Activated CD4-positive, alpha-beta T cell treated with anti-CD3 and anti-CD28 coated beads, Interleukin-2, amount 50 U/mL, for 16 hours (primary cell): ENCODE results near the gene UBL4A.

Experiments
- DNase-seq: peaks from one replicate; pipeline ENCODE4 v3.0.0-alpha.2; 2020

Gene UBL4A

DNA sequence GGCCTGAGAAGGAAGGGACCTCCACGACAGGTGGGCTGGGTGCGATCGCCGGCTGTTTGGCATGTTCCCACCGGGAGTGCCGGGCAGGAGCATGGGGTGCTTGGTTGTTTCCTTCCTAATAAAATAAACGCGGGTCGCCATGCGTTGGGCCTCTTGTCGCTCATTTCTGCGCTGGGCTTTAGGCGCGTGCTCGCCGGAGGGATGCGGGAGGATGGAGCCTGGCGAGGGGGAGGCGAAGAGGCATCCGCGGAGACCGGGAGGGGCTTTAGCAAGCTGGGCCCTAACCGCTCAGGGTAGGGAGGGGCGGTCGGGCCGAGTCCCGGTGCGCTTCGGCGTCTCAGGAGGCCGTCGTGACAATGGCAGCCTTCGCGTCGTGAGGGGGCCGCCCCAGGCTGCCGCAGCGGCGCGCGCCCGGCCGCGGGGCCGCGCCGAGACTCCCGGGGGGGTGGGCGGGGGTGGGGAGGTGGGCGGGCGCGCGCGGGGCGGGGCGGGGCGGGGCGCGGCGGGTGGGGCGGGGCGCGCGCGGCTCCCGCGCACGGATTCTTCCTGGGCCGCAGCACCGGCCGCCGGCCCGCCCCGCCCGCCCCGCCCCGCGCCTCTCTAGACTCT is 49.9 kb downstream of the UBL4A start:
- peak; percentile 35 for DNase-seq

DNA sequence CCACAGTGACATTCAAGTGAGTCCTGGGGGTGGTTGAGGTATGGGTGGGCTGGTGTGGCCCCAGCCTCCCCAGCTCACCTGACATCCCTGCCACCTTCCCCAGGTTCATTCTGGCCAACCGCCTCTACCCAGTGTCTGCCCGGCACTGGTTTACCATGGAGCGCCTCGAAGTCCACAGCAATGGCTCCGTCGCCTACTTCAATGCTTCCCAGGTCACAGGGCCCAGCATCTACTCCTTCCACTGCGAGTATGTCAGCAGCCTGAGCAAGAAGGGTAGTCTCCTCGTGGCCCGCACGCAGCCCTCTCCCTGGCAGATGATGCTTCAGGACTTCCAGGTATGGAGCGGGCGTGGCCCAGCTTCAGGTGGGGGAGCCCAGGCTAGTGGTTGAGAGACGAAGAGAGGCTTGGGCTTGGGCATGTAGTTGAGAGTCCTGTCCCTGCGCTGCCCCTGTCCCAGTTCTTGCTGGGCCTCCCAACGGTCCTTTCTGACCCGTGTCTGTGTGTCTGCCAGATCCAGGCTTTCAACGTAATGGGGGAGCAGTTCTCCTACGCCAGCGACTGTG is 51.2 kb downstream of the UBL4A start:
- no peak for DNase-seq

DNA sequence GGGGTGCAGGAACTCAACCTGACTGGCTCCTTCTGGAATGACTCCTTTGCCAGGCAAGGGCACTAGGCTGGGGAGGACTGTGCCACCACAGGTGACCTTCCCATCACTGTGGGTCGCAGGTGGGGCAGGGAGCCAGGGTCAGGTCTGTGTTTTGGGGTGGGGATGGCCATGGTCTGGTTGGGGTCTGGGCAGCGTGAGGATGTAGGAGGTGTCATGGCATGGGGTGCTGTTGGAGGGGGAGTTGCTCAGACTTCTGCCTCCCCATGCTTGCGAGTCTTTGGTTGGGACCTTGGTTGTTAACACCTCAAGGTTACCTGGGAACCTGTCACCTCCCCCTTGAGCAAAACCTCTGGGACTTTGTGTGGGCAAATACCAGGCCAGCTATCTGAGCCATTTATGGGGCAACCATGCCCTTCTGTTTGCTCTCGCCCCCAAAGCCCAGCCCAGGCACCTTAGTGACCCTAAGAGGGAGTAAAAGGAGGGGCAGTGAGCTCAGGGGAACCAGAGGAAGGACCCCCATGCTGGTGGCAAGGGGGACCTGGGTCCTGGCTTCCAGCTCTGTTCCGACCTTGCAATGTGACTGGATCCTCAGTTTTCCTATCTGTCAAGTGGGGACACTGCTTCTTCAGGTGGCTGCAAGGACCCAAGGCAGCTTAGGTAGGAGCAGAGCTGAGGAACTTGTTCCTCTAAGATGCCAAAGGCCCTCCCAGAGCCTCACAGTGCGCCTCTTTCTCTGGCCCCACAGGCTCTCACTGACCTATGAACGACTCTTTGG is 51.8 kb downstream of the UBL4A start:
- no peak for DNase-seq
